Fibroblast of lung (primary cell): Measurements from ENCODE around the gene PCDHGC3.
"Not testable (repeated sequence)": the region's sequence is repeated elsewhere in the genome, so short reads cannot be mapped to it uniquely, and the experiment has no call there.

Source experiments
- CTCF ChIP-seq, 2 donors: IDR thresholded peaks in 1 of 2; conservative IDR thresholded peaks in 1 of 2; 1 replicate in 1 of 2; 2 replicates in 1 of 2; pipeline ENCODE4 v1.5.1; 2011 to 2012; ENCODE audit warnings: low read length in 2 of 2, control low read depth in 1 of 2, inconsistent platforms in 1 of 2, low read depth in 1 of 2, mild to moderate bottlenecking in 1 of 2
- EZH2 ChIP-seq: IDR thresholded peaks from 2 replicates; pipeline ENCODE4 v1.5.1; 2012; ENCODE audit warnings: low read length, control low read depth, mild to moderate bottlenecking; ENCODE audit errors: missing control alignments

GRCh38 chr5:141432726-141433125 is 43.0 kb upstream of the PCDHGC3 start:
- TF ChIP-seq CTCF (conservative IDR thresholded peaks at IDR 0.05 in 1 of 2, IDR thresholded peaks at IDR 0.05 in 1 of 2; ENCODE audit: low read depth in 1 of 2, low read length in 2 of 2); EZH2: not testable (repeated sequence)
